HG03066 (cell line): ENCODE measurements around the gene SYNE1.

Experiments used
- ATAC-seq: cut with Tn5 transposase; IDR thresholded peaks from one replicate; pipeline ENCODE4 v1.9.1; 2021; ENCODE audit warnings: low read depth; ENCODE audit not compliant: unreplicated experiment

SYNE1 gene

DNA sequence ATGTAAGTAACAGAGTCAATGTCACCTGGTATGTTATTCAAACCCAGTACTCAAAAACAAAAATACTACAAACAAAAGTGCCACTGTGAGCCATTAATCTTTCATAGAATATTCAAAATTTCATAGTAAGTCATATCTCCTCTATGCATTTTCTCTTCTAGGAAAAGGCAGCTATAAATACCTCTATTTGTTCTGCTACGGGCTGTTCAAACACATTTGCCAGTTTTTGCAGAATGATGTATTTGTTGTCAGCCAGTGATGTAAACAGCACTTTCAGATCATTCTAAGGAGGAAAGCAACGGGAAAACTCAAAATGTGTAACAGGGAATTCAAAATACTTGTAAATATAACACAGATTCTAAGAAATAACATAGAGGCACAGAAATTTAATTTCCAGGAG is 388.2 kb downstream of the SYNE1 start:
- no peak for ATAC-seq

- no peak for ATAC-seq
Observed at GRCh38 chr6:152246554-152247337, 390.4 kb downstream of the SYNE1 start.

DNA sequence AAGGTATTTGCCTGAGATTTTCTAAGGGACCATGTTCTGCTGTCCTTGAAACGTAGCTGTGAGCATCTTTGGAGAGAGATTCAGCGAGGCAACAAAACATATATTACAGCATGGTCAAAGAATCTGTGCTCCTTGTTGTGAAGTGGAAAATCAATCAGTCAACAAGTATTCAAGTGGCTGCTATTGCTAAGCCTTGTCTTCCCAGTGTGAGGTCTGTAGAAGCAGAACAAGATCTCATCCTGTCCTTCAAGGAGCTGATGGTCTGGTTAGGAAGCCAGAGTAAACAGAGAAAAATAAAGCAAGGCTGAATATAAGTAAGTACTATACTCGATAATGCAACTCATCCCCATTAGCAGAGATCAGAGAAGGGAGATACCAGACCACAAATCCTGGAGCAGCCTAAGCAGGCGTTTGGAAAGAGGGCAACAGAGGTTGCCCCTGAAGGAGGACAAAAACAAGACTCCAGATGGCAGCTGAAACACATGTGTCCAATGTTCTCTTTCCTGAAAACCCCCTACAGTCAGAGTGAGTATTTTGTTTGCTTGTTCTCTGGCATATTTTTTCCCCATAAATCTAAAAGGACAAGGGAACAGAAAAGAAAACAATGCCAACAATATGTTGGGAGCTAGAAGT is 392.0 kb downstream of the SYNE1 start:
- ATAC-seq, result no peak

GRCh38 chr6:152241013-152241766 is 396.0 kb downstream of the SYNE1 start:
- no peak for ATAC-seq

DNA sequence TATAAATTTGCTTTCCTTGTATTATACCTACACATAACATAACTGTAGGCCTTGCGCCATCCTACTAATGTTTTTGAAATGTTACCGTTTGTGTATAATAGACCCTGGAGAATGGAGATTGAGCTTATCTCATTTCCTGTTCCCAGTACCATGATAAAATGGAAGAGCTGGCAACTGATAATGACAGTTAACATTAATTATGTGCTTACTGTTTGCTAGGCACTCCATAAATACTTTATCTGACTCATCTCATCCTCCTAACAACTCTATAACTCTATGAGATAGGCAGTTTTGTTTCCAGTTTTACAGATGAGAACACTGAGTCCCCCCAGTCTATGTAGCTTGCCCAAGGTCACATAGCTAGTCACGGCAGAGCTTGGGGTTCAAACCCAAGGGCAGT is 396.7 kb downstream of the SYNE1 start:
- ATAC-seq, result no peak

DNA sequence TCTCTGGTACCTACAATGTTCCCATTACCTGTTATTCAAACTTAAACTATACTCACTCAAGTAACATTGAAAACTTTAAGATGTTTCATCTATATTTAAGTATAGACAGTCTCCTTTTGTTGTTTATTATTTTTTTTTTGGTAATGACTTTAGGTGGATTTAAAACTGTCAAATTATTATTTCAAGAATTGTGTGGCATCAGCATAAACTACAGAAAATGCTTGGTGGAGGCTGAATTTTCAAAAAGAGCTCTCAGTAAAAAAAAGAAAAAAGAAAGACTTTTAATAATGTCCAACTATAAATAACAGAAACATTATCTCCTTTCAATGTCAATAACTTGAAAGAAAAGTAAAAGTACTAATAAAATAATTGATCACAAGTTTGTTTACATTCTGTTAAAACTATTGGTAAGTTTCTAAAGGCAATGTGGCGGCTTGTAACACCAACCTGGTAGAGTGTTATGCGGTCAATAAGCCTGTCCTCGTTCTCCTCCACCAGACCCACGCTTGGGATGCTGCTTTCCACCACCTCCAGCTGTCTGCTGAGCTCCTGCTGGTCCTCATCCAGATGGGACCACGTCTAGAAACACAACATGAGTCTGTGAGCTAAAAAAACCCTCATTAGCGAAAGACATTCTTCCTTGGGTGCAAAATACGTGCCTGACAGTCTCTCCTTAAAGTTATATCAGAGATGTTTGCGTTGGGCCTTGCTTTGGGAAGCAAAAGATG is 400.6 kb downstream of the SYNE1 start:
- ATAC-seq, result no peak

GRCh38 chr6:152233547-152234320 is 403.4 kb downstream of the SYNE1 start:
- no peak for ATAC-seq

DNA sequence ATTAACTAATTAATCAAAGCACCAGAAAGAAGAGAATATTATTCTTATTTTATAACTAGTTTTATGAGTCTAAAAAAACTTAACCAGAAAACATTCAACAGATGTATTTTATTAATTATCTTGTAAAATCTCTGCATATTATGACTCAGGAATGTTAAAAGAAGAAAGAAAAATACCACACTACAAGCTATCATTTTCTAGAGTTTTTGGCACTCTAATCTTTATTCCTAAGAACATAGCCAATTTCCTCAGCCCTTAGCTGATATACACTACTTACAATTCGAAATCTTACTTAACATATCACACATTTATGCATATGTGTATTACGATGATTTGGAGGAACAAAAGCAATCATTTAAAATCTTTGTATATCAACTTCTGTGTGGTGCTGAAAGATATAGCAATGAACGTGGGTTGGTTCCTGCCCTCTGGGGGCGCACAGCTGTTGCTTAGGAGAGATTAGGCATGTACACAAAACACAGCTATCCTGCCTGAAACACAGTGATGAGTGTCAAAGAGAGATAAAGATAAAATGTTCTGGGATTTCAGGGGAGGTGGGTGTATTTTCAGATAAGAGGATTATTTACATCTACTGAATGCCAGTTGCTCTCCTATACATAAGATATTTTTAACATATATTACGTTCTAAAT is 404.5 kb downstream of the SYNE1 start:
- no peak for ATAC-seq

DNA sequence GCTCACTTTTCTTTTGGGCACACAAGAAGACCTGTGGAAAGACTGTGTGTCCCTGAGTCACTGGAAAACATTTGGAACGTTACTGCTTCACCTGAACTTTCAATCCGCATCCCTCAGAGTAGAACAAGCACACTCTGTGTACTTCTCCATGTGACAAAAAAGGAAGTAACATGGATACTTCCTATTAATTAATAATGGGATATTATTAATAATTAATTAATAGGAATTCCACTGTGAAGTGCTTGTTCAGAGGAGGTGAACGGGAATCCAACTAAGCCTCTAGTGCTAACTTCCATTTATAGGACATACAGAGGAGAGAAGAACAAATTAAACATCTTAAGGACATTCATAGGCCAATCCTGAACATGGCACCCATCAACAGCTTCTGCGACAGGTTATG is 407.8 kb downstream of the SYNE1 start:
- ATAC-seq, result no peak

DNA sequence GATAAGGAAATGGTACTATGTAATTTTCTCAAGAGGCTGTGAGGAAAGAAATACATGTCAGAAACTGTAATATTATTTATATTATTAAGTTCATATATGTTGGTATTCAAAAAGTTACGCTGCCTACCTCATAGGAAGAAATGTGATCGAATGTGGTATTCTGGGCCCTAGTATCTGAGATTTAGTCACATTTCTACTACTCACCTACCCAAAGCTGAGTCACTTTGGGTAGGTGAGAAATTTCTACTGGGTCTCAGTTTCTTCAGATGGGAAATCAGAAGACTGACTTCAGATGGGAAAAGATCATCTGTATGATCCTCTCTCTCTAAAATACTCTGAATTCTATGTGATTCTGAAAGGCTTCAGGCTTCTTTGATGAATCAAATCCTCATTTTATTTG is 411.0 kb downstream of the SYNE1 start:
- ATAC-seq, result no peak

GRCh38 chr6:152225241-152225934 is 411.8 kb downstream of the SYNE1 start:
- no peak for ATAC-seq

GRCh38 chr6:152223636-152224035 is 413.5 kb downstream of the SYNE1 start:
- no peak for ATAC-seq

GRCh38 chr6:152221806-152222628 is 415.1 kb downstream of the SYNE1 start:
- ATAC-seq, result no peak

- no peak for ATAC-seq
Observed at GRCh38 chr6:152220786-152221185, 416.4 kb downstream of the SYNE1 start.

GRCh38 chr6:152218887-152219286 is 418.3 kb downstream of the SYNE1 start:
- ATAC-seq, result no peak

- ATAC-seq, result no peak
Observed at GRCh38 chr6:152212437-152212836, 424.7 kb downstream of the SYNE1 start.

DNA sequence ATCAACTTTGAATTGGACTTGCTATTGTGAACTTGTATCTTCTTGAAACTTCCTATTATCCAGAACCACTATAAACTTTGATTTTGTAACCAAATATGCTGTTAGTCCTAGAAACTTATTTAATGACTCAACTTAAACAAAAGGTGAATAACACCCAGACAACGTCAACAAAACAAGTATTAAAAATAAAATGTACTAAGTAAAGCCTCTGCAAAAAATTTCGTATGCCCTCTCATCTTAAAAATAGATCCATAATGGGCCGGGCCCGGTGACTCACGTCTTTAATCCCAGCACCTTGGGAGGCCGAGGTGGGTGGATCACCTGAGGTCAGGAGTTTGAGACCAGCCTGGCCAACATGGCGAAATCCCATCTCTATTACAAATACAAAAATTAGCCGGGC is 428.0 kb downstream of the SYNE1 start:
- no peak for ATAC-seq
